Esophagus squamous epithelium (tissue), 4 donors: ENCODE data around the gene FALEC.
A peak's percentile ranks its signal among the peaks of the same experiment; 100 is the strongest.

ENCODE experiments used
- CTCF ChIP-seq, 6 experiments: fragments of 450-650 bp in 4 of 6; fragments of 200-600 bp in 2 of 6; sonication (generic) in 2 of 6; IDR thresholded peaks; one replicate each; pipeline ENCODE4 v1.5.1; 2016 to 2019; ENCODE audit warnings: antibody characterized with exemption in 6 of 6, mild to moderate bottlenecking in 4 of 6, moderate library complexity in 4 of 6
- POLR2A ChIP-seq, 4 donors: fragments of 450-650 bp; IDR thresholded peaks; one replicate each; pipeline ENCODE4 v1.6.1; 2017; ENCODE audit warnings: antibody characterized with exemption in 4 of 4, mild to moderate bottlenecking in 4 of 4, moderate library complexity in 3 of 4

DNA sequence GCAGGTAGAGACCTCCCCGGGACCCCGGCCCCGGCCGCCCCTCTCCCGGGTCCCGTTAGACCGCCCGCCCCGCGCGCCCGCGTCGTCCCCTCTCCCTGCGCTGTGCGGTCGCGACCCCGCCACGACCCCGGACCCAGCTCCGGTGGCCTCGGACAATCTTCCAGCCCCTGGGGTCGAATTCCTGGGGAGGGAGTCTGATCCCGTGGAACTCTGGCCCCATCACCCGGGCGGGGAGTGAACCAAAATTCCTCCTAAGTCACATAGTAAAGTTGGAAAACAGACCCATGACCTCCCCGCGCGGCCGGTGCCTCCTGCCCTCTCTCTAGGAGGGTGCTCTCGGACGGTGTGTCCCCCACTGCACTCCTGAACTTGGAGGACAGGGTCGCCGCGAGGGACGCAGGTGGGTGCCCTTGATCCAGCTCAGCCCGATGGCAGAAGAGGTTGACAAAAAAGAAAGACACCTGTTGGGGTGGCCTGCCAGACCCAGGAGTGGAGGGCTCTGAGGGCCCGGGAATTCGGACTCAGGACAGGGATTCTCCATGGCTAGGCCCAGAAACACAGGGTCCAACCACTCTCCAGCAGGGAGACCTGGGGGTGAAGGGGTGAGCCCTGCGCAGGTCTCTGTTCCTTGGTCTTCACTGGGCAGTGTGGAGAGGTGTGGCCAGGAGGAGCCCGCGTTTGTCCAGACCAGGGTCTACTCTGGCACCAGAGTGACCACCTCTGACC is 34.1 kb downstream of the FALEC start:
- TF ChIP-seq CTCF (IDR thresholded peaks at IDR 0.05) (peak in 2 of 6 experiments; percentile 19 to 33), POLR2A (IDR thresholded peaks at IDR 0.05) (no peak)
